ENCODE results near the gene STAM2. TPM values are rescaled to one million over a fixed set of nuclear protein-coding genes. Genes with fewer than 3 reads are reported as not detected.

Gene STAM2
- total and polyA plus RNA-seq, 9 donors, result 9.5 to 40.0 (median 33.3) TPM

- Histone ChIP-seq H3K4me1 (ENCODE audit: insufficient read depth) (no peaks in the 10 kb centered on the region), H3K27ac (no peak overlapping the region), H3K9me3 (no peaks in the 10 kb centered on the region), H3K27me3 (no peaks in the 10 kb centered on the region), H3K4me3 (no peak overlapping the region), H3K36me3 (no peaks in the 10 kb centered on the region)
- intact Hi-C loops (cut with DNase I), result no loop called here
- WGBS, 3 donors, result 74 to 79% (median 77%) methylated on average over 3 of the region's 3 CpGs
- no peak for DNase-seq
- TF ChIP-seq POLR2A (IDR thresholded peaks at IDR 0.05) (no peak), EP300 (IDR thresholded peaks at IDR 0.05) (no peak), CTCF (IDR thresholded peaks at IDR 0.05) (no peak)
Observed at GRCh38 chr2:152088006-152088405, 87.6 kb downstream of the STAM2 start.

GRCh38 chr2:152086231-152086630, 89.3 kb downstream of the STAM2 start:
- TF ChIP-seq POLR2A (IDR thresholded peaks at IDR 0.05), result no peak
- no peak for TF ChIP-seq EP300 (IDR thresholded peaks at IDR 0.05)
- TF ChIP-seq CTCF (IDR thresholded peaks at IDR 0.05), result no peak
- DNase-seq, result no peak
- 92 to 95% (median 93%) methylated on average over 2 of the region's 2 CpGs for WGBS, 3 donors
- Histone ChIP-seq H3K27me3 (no peaks in the 10 kb centered on the region), H3K4me3 (no peak overlapping the region), H3K36me3 (no peaks in the 10 kb centered on the region), H3K4me1 (ENCODE audit: insufficient read depth) (no peaks in the 10 kb centered on the region), H3K27ac (no peak overlapping the region), H3K9me3 (no peaks in the 10 kb centered on the region)
- intact Hi-C loops (cut with DNase I), result no loop called here

GRCh38 chr2:152084076-152084475, 91.5 kb downstream of the STAM2 start:
- Histone ChIP-seq H3K27ac (no peak overlapping the region), H3K27me3 (no peaks in the 10 kb centered on the region), H3K36me3 (no peaks in the 10 kb centered on the region), H3K9me3 (no peaks in the 10 kb centered on the region), H3K4me1 (ENCODE audit: insufficient read depth) (no peaks in the 10 kb centered on the region), H3K4me3 (no peak overlapping the region)
- TF ChIP-seq CTCF (IDR thresholded peaks at IDR 0.05) (no peak), POLR2A (IDR thresholded peaks at IDR 0.05) (no peak), EP300 (IDR thresholded peaks at IDR 0.05) (no peak)
- intact Hi-C loops (cut with DNase I), result no loop called here
- WGBS, 3 donors, result 85 to 89% (median 86%) methylated on average over 6 of the region's 6 CpGs
- no peak for DNase-seq

- Histone ChIP-seq H3K4me1 (ENCODE audit: insufficient read depth) (no peaks in the 10 kb centered on the region), H3K27ac (no peak overlapping the region), H3K36me3 (no peaks in the 10 kb centered on the region), H3K9me3 (no peaks in the 10 kb centered on the region), H3K27me3 (no peaks in the 10 kb centered on the region), H3K4me3 (no peak overlapping the region)
- intact Hi-C loops (cut with DNase I), result no loop called here
- TF ChIP-seq CTCF (IDR thresholded peaks at IDR 0.05) (no peak), EP300 (IDR thresholded peaks at IDR 0.05) (no peak), POLR2A (IDR thresholded peaks at IDR 0.05) (no peak)
- 85% methylated on average over 6 of the region's 6 CpGs for WGBS, 3 donors
- DNase-seq, result no peak
Observed at GRCh38 chr2:152083202-152083875, 92.2 kb downstream of the STAM2 start.

All from ovary (tissue), 9 donors.